ENCODE data around the gene TLL2.

TLL2 gene

DNA sequence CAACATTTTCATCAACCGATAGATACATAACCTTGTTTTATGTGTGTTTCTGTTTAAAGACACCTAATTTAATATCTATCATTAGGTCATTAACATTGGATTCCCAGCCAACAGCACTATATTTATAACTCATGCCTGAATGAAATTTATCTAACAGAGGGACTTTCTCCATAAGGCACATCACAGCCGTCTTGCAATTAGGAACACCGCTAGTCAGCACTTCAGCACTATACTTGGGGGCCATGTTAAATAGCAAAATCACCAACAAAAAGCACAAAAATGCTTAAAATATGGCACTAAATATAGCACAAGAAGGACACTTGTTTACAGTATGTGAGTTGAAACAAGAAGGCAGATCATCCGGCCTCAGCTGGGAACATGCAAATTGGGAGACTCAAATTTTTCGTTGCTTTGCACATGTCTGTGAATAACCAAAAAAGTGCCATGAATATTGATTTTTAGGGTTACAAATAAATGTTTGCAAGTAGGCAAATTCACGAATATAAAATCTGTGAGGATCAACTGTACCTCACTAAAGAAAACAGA lies 51.0 kb downstream of the TLL2 start:
- Histone ChIP-seq H3K4me1 (no peaks in the 10 kb centered on the region), H3K9me3 (ENCODE audit: control insufficient read depth, low read length) (no peaks in the 10 kb centered on the region), H3K27ac (no peak overlapping the region), H3K36me3 (ENCODE audit: control insufficient read depth, insufficient read depth, low read length) (no peaks in the 10 kb centered on the region), H3K79me2 (no peaks in the 10 kb centered on the region), H3K27me3 (ENCODE audit: control insufficient read depth, insufficient read depth, low read length) (no peaks in the 10 kb centered on the region), H3K4me3 (ENCODE audit: low read depth, low read length) (no peak overlapping the region), H3K9ac (no peak overlapping the region), H2AFZ (no peak overlapping the region), H3K4me2 (ENCODE audit: low read length) (no peak overlapping the region)
- TF ChIP-seq, protein P1, sequence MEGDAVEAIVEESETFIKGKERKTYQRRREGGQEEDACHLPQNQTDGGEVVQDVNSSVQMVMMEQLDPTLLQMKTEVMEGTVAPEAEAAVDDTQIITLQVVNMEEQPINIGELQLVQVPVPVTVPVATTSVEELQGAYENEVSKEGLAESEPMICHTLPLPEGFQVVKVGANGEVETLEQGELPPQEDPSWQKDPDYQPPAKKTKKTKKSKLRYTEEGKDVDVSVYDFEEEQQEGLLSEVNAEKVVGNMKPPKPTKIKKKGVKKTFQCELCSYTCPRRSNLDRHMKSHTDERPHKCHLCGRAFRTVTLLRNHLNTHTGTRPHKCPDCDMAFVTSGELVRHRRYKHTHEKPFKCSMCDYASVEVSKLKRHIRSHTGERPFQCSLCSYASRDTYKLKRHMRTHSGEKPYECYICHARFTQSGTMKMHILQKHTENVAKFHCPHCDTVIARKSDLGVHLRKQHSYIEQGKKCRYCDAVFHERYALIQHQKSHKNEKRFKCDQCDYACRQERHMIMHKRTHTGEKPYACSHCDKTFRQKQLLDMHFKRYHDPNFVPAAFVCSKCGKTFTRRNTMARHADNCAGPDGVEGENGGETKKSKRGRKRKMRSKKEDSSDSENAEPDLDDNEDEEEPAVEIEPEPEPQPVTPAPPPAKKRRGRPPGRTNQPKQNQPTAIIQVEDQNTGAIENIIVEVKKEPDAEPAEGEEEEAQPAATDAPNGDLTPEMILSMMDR (IDR thresholded peaks at IDR 0.05) = no peak

DNA sequence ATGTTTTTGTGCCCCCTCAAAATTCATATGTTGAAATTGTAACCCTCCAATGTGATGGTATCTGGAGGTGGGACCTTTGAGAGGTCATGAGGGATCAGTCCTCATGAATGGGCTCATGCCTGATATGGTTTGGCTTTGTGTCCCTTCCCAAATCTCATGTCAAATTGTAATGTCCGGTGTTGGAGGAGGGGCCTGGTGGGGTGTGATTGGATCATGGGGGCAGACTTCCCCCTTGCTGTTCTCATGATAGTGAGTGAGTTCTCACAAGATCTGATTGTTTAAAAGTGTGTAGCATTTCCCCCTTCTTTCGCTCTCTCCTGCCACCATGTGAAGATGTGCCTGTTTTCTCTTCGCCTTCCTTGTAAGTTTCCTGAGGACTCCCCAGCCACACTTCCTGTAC lies 53.4 kb downstream of the TLL2 start:
- TF ChIP-seq, protein P1 (IDR thresholded peaks at IDR 0.05) = no peak

DNA sequence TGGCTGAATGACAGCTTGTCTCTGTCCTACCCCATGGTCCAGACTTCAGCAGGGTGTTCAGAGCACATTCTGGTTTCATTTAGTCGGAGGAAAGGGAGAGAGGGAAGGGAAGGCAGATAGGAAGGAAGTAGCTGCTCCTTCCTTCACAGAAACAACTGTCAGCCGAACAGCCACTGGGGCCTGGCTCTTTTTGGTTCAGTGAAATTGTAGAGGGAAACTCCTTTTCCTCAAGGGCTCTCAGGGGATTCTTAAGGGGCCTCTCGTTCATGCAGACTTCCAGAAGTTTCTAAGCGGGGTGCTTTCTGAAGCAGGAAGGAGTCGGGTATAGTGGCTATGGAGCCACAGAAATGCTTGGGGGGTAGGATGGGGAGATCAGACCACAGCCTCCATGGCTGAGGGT lies 56.4 kb downstream of the TLL2 start:
- Histone ChIP-seq H3K36me3 (ENCODE audit: control insufficient read depth, insufficient read depth, low read length) (no peaks in the 10 kb centered on the region), H3K27ac (no peak overlapping the region), H3K9me3 (ENCODE audit: control insufficient read depth, low read length) (no peaks in the 10 kb centered on the region), H3K79me2 (no peaks in the 10 kb centered on the region), H3K4me1 (no peaks in the 10 kb centered on the region), H3K4me3 (ENCODE audit: low read depth, low read length) (no peak overlapping the region), H3K4me2 (ENCODE audit: low read length) (no peak overlapping the region), H3K9ac (no peak overlapping the region), H3K27me3 (ENCODE audit: control insufficient read depth, insufficient read depth, low read length) (no peaks in the 10 kb centered on the region), H2AFZ (no peak overlapping the region)
- TF ChIP-seq, protein P1 (IDR thresholded peaks at IDR 0.05) = no peak

More for the DNA sequence above, 53.4 kb downstream of the TLL2 start:
- H3K36me3 ChIP-seq (ENCODE audit: control insufficient read depth, insufficient read depth, low read length) = no peaks in the 10 kb centered on the region
- H3K27ac ChIP-seq = no peak overlapping the region
- no peaks in the 10 kb centered on the region for H3K9me3 ChIP-seq (ENCODE audit: control insufficient read depth, low read length)
- H3K4me2 ChIP-seq (ENCODE audit: low read length) = no peak overlapping the region
- no peaks in the 10 kb centered on the region for H3K27me3 ChIP-seq (ENCODE audit: control insufficient read depth, insufficient read depth, low read length)
- no peaks in the 10 kb centered on the region for H3K4me1 ChIP-seq
- no peak overlapping the region for H3K9ac ChIP-seq
- no peak overlapping the region for H2AFZ ChIP-seq
- H3K4me3 ChIP-seq (ENCODE audit: low read depth, low read length) = no peak overlapping the region
- no peaks in the 10 kb centered on the region for H3K79me2 ChIP-seq

DNA sequence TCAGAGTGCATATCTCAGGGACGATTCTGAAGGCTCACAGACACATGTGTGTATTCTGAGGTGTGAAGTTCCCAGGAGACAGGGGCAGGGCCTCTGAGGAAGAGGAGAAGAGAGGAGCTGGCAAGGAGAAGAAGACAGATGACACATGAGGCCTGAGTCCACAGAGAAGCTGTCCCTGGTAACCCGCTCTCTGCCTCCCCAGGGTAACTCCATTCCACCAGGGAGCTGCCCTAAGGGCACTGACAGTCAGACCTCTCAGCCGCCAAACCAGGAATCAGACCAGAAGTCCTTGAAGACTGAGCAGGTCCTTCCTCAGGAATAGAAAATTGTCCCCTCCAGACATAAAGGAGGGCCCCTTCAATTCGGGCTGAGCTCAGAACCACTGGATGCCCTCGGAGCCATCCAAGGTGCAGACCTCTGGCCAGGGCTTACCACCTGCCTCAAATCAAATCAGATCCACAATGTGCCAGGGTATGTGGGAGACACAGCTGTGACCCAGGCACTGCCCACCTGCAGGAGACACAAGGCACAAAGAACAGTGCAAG lies 57.4 kb downstream of the TLL2 start:
- H3K36me3 ChIP-seq (ENCODE audit: control insufficient read depth, insufficient read depth, low read length) = no peaks in the 10 kb centered on the region
- no peaks in the 10 kb centered on the region for H3K4me1 ChIP-seq
- no peak overlapping the region for H3K9ac ChIP-seq
- H3K27ac ChIP-seq = no peak overlapping the region
- no peak overlapping the region for H3K4me3 ChIP-seq (ENCODE audit: low read depth, low read length)
- H3K79me2 ChIP-seq = no peaks in the 10 kb centered on the region
- no peaks in the 10 kb centered on the region for H3K9me3 ChIP-seq (ENCODE audit: control insufficient read depth, low read length)
- H3K27me3 ChIP-seq (ENCODE audit: control insufficient read depth, insufficient read depth, low read length) = no peaks in the 10 kb centered on the region
- H2AFZ ChIP-seq = no peak overlapping the region
- H3K4me2 ChIP-seq (ENCODE audit: low read length) = no peak overlapping the region
- TF ChIP-seq, protein P1 (IDR thresholded peaks at IDR 0.05) = no peak
